Esophagus squamous epithelium (tissue), 5 donors: Measurements from ENCODE around the gene KRT4. TPM values are rescaled to one million over a fixed set of nuclear protein-coding genes. Genes with fewer than 3 reads are reported as not detected.

Experiments
- DNase-seq: peaks from one replicate; lab custom pipeline; 2025; lab: John Stamatoyannopoulos, UW
- H3K27ac ChIP-seq, 4 donors: fragments of 200-600 bp; sonication (generic); one replicate each; pipeline ENCODE4 v1.5.1; 2016 to 2019; ENCODE audit warnings: mild to moderate bottlenecking in 1 of 4
- H3K27me3 ChIP-seq, 4 donors: fragments of 200-600 bp; sonication (generic); 1 replicate in 3 of 4; 2 replicates in 1 of 4; pipeline versions ENCODE4 v1.5.1 to v1.6.0; 2017 to 2021; ENCODE audit warnings: antibody characterized with exemption in 1 of 4
- H3K36me3 ChIP-seq, 3 donors: fragments of 200-600 bp; sonication (generic); one replicate each; pipeline ENCODE4 v1.5.1; 2016 to 2019
- H3K4me1 ChIP-seq, 3 donors: fragments of 200-600 bp; sonication (generic); one replicate each; pipeline ENCODE4 v1.5.1; 2017 to 2019
- H3K4me3 ChIP-seq, 4 donors: fragments of 200-600 bp; sonication (generic); 1 replicate in 3 of 4; 2 replicates in 1 of 4; pipeline ENCODE4 v1.5.1; 2016 to 2019; ENCODE audit warnings: mild to moderate bottlenecking in 2 of 4, moderate library complexity in 1 of 4
- H3K9me3 ChIP-seq, 3 donors: fragments of 200-600 bp; sonication (generic); one replicate each; pipeline ENCODE4 v1.5.1; 2016 to 2019
- POLR2A ChIP-seq, 4 donors: fragments of 450-650 bp; IDR thresholded peaks; one replicate each; pipeline ENCODE4 v1.6.1; 2017; ENCODE audit warnings: antibody characterized with exemption in 4 of 4, mild to moderate bottlenecking in 4 of 4, moderate library complexity in 3 of 4
- WGBS, 2 donors: methylation state at CpG; one replicate each; pipeline ENCODE4 v1.1.5; 2018; 5-methylcytosine and 5-hydroxymethylcytosine counted together
- intact Hi-C: fragments of 100-400 bp; cut with DNase I; formaldehyde crosslinking; loops from one replicate; pipeline ENCODE4 v1.15.0; 2022
- total RNA-seq, 4 donors: library from RNA; depleted of rRNA; stranded (reverse); fragments of >200 nt; gene quantifications; one replicate each; pipeline ENCODE4 v1.1.0, GENCODE V29; 2016
- TF ChIP-seq, protein P1 (sequence below), 6 experiments: fragments of 450-650 bp in 4 of 6; fragments of 200-600 bp in 2 of 6; sonication (generic) in 2 of 6; IDR thresholded peaks; one replicate each; pipeline ENCODE4 v1.5.1; 2016 to 2019; ENCODE audit warnings: antibody characterized with exemption in 6 of 6, mild to moderate bottlenecking in 4 of 6, moderate library complexity in 4 of 6
- donor health status: DM: yes; HTN: yes; CAD: no.

The KRT4 gene
- total RNA-seq, 4 donors from 2014 or later: 3,147 to 27,876 (median 8,563) TPM

- H3K27me3 ChIP-seq: peaks cover 0 to 7% (median 0%) of the 10 kb centered on the region in 4 donors
- WGBS, 2 donors: 60 to 69% methylated on average over 10 to 15 of the region's 16 CpGs
- H3K9me3 ChIP-seq: no peaks in the 10 kb centered on the region
- peak overlapping the region in 1 of 4 donors; percentile 22 for H3K27ac ChIP-seq
- DNase-seq: no peak
- TF ChIP-seq POLR2A (IDR thresholded peaks at IDR 0.05): no peak
- TF ChIP-seq, protein P1, sequence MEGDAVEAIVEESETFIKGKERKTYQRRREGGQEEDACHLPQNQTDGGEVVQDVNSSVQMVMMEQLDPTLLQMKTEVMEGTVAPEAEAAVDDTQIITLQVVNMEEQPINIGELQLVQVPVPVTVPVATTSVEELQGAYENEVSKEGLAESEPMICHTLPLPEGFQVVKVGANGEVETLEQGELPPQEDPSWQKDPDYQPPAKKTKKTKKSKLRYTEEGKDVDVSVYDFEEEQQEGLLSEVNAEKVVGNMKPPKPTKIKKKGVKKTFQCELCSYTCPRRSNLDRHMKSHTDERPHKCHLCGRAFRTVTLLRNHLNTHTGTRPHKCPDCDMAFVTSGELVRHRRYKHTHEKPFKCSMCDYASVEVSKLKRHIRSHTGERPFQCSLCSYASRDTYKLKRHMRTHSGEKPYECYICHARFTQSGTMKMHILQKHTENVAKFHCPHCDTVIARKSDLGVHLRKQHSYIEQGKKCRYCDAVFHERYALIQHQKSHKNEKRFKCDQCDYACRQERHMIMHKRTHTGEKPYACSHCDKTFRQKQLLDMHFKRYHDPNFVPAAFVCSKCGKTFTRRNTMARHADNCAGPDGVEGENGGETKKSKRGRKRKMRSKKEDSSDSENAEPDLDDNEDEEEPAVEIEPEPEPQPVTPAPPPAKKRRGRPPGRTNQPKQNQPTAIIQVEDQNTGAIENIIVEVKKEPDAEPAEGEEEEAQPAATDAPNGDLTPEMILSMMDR (IDR thresholded peaks at IDR 0.05): no peak
- no peak overlapping the region for H3K4me3 ChIP-seq
- intact Hi-C loops: no loop called here
- peaks cover 0 to 50% (median 8%) of the 10 kb centered on the region in 3 donors for H3K4me1 ChIP-seq
- no peaks in the 10 kb centered on the region for H3K36me3 ChIP-seq
These were observed 9.0 kb upstream of the KRT4 start for GRCh38 chr12:52822771-52823510.

DNA sequence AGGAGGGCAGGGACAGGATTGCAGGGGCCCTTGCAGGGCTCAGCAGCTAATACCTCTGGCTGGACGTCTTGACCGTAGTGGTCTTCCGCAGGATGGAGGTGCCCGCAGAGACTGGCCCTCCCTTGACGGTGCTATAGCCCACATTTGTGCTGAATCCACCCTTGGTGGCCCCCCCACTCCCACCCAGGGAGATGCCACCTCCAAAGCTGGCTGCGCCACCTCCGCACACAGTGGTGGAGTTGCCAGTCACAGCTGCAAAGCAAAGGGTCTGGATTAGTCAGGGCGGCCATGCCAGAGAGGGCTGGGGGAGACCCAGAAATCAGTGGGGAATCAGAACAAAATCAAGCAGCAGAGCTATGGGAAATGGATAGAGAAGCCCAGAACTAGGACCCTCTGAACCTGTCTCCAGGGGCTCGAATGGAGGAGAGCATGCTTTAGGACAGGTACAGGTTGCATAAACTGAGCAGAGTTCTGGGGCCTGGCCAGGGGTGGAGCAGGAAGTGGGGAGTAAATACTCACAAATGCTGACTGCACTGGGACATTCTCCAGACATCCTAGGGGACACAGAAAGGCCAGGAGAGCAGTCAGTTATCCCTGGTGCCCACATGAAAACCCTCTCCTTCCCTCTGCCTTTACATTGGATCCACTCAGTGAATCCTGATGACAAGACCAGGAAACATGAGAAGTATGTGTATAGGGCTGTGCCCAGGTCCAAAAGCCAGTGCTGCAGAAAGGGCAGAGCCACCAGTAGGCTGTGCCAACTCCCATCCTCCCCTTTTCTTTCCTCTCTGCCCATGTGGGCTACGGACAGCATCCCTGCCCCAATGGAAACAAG lies 8.1 kb upstream of the KRT4 start:
- 61 to 83% methylated on average over 3 to 9 of the region's 10 CpGs for WGBS, 2 donors
- Histone ChIP-seq H3K27me3 (peaks cover 0 to 10% (median 0%) of the 10 kb centered on the region in 4 donors), H3K36me3 (no peaks in the 10 kb centered on the region), H3K4me1 (peaks cover 0 to 56% (median 8%) of the 10 kb centered on the region in 3 donors), H3K4me3 (no peak overlapping the region), H3K9me3 (no peaks in the 10 kb centered on the region), H3K27ac (peak overlapping the region in 1 of 4 donors; percentile 22)
- intact Hi-C loops: no loop called here
- TF ChIP-seq, protein P1 (IDR thresholded peaks at IDR 0.05): no peak
- DNase-seq: no peak

- DNase-seq: no peak
- intact Hi-C loops: no loop called here
- TF ChIP-seq POLR2A (IDR thresholded peaks at IDR 0.05): no peak
- TF ChIP-seq, protein P1 (IDR thresholded peaks at IDR 0.05): no peak
- peak overlapping the region in 1 of 4 donors; percentile 17 for H3K27ac ChIP-seq
- H3K4me3 ChIP-seq: no peak overlapping the region
- H3K4me1 ChIP-seq: peaks cover 0 to 56% (median 8%) of the 10 kb centered on the region in 3 donors
- H3K27me3 ChIP-seq: peaks cover 0 to 13% (median 0%) of the 10 kb centered on the region in 4 donors
- 86 to 94% methylated on average over 3 of the region's 4 CpGs for WGBS, 2 donors
- H3K36me3 ChIP-seq: no peaks in the 10 kb centered on the region
- H3K9me3 ChIP-seq: no peaks in the 10 kb centered on the region
These were observed 7.3 kb upstream of the KRT4 start for GRCh38 chr12:52821071-52821730.

- Histone ChIP-seq H3K27ac (peak overlapping the region in 1 of 4 donors; percentile 17), H3K9me3 (no peaks in the 10 kb centered on the region), H3K36me3 (no peaks in the 10 kb centered on the region), H3K4me3 (no peak overlapping the region), H3K27me3 (peaks cover 0 to 13% (median 0%) of the 10 kb centered on the region in 4 donors), H3K4me1 (peaks cover 0 to 61% (median 8%) of the 10 kb centered on the region in 3 donors)
- intact Hi-C loops: no loop called here
- 81 to 82% methylated on average over 6 of the region's 6 CpGs for WGBS, 2 donors
- no peak for TF ChIP-seq POLR2A (IDR thresholded peaks at IDR 0.05)
- TF ChIP-seq, protein P1 (IDR thresholded peaks at IDR 0.05): no peak
- DNase-seq: no peak
These were observed 6.6 kb upstream of the KRT4 start for GRCh38 chr12:52820521-52820920.
